ENCODE results near the gene FAM50A.

DNA sequence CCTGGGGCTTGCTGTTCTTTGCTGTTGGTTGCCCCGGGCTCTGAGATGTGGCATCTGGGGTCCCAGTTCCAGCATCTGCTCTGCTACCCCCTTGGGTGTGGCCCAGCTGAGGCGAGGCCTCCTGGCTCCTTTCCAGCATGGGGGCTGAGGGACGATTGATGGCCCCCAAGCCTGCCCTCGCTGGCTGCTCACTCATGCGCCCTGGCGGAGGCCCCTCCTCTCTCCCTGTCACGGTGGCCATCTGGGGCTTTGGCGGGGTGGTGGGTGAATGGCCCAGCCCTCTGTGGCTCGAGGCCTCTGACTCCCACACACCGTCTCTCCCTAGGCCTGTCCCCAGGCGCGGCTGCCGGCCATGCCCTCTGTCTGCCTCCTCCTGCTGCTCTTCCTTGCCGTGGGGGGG, 15.9 kb downstream of the FAM50A start:
- TF ChIP-seq, protein P1, sequence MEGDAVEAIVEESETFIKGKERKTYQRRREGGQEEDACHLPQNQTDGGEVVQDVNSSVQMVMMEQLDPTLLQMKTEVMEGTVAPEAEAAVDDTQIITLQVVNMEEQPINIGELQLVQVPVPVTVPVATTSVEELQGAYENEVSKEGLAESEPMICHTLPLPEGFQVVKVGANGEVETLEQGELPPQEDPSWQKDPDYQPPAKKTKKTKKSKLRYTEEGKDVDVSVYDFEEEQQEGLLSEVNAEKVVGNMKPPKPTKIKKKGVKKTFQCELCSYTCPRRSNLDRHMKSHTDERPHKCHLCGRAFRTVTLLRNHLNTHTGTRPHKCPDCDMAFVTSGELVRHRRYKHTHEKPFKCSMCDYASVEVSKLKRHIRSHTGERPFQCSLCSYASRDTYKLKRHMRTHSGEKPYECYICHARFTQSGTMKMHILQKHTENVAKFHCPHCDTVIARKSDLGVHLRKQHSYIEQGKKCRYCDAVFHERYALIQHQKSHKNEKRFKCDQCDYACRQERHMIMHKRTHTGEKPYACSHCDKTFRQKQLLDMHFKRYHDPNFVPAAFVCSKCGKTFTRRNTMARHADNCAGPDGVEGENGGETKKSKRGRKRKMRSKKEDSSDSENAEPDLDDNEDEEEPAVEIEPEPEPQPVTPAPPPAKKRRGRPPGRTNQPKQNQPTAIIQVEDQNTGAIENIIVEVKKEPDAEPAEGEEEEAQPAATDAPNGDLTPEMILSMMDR (IDR thresholded peaks at IDR 0.05; ENCODE audit: insufficient read depth, low read length): no peak
- no peak for TF ChIP-seq POLR2AphosphoS5 (IDR thresholded peaks at IDR 0.05; ENCODE audit: low read depth)

All from HL-60 (cell line).